ENCODE measurements around the gene GJA1. TPM values are rescaled to one million over a fixed set of nuclear protein-coding genes. Genes with fewer than 3 reads are reported as not detected.
A peak's percentile ranks its signal among the peaks of the same experiment; 100 is the strongest.

GJA1 gene
- total and polyA plus RNA-seq, 2 donors from 2014 or later, result 14.2 to 47.8 TPM

GRCh38 chr6:121437851-121438651 lies 2.6 kb downstream of the GJA1 start:
- no peaks in the 10 kb centered on the region for H3K36me3 ChIP-seq (ENCODE audit: control insufficient read depth in 2 of 3, insufficient read depth in 3 of 3, low read length in 3 of 3)
- peak overlapping the region; percentile 20 to 87 (median 73) for H3K9ac ChIP-seq (ENCODE audit: low read length in 3 of 3)
- DNase-seq (peak in 4 of 5 donors; percentile 31 to 79 (median 62)), FAIRE-seq (no peak)
- H3K4me3 ChIP-seq (ENCODE audit: low read length in 3 of 3), result peak overlapping the region; percentile 56 to 84 (median 69)
- H3K27ac ChIP-seq (ENCODE audit: low read depth in 2 of 2, low read length in 2 of 2), result peak overlapping the region; percentile 73 to 74
- H3K9me3 ChIP-seq (ENCODE audit: control insufficient read depth in 2 of 3, insufficient read depth in 1 of 3, low read length in 3 of 3), result no peaks in the 10 kb centered on the region
- no peak for TF ChIP-seq CTCF (IDR thresholded peaks at IDR 0.05; ENCODE audit: borderline replicate concordance, extremely low read depth, insufficient read depth)
- intact Hi-C loops (cut with DNase I), result no loop called here
- H3K27me3 ChIP-seq (ENCODE audit: control insufficient read depth, insufficient read depth, low read length), result no peaks in the 10 kb centered on the region
- H3K4me1 ChIP-seq (ENCODE audit: control insufficient read depth in 2 of 3, insufficient read depth in 2 of 3, low read depth in 1 of 3, low read length in 3 of 3), result no peaks in the 10 kb centered on the region

- no peak for DNase-seq
- H3K4me3 ChIP-seq (ENCODE audit: low read length in 3 of 3), result no peak overlapping the region
- H3K36me3 ChIP-seq (ENCODE audit: control insufficient read depth in 2 of 3, insufficient read depth in 3 of 3, low read length in 3 of 3), result no peaks in the 10 kb centered on the region
- H3K9ac ChIP-seq (ENCODE audit: low read length in 3 of 3), result no peak overlapping the region
- TF ChIP-seq CTCF (IDR thresholded peaks at IDR 0.05; ENCODE audit: borderline replicate concordance, extremely low read depth, insufficient read depth), result no peak
- FAIRE-seq, result no peak
- no peaks in the 10 kb centered on the region for H3K4me1 ChIP-seq (ENCODE audit: control insufficient read depth in 2 of 3, insufficient read depth in 2 of 3, low read depth in 1 of 3, low read length in 3 of 3)
- intact Hi-C loops (cut with DNase I), result no loop called here
- H3K27ac ChIP-seq (ENCODE audit: low read depth in 2 of 2, low read length in 2 of 2), result no peak overlapping the region
- no peaks in the 10 kb centered on the region for H3K9me3 ChIP-seq (ENCODE audit: control insufficient read depth in 2 of 3, insufficient read depth in 1 of 3, low read length in 3 of 3)
- H3K27me3 ChIP-seq (ENCODE audit: control insufficient read depth, insufficient read depth, low read length), result no peaks in the 10 kb centered on the region
These were observed 3.4 kb downstream of the GJA1 start for GRCh38 chr6:121438869-121439268.

GRCh38 chr6:121439475-121439874 lies 4.0 kb downstream of the GJA1 start:
- Histone ChIP-seq H3K9ac (ENCODE audit: low read length in 3 of 3) (no peak overlapping the region), H3K4me1 (ENCODE audit: control insufficient read depth in 2 of 3, insufficient read depth in 2 of 3, low read depth in 1 of 3, low read length in 3 of 3) (no peaks in the 10 kb centered on the region), H3K36me3 (ENCODE audit: control insufficient read depth in 2 of 3, insufficient read depth in 3 of 3, low read length in 3 of 3) (no peaks in the 10 kb centered on the region)

More at GRCh38 chr6:121439475-121439874, 4.0 kb downstream of the GJA1 start:
- TF ChIP-seq CTCF (IDR thresholded peaks at IDR 0.05; ENCODE audit: borderline replicate concordance, extremely low read depth, insufficient read depth), result no peak
- H3K27ac ChIP-seq (ENCODE audit: low read depth in 2 of 2, low read length in 2 of 2), result no peak overlapping the region
- H3K4me3 ChIP-seq (ENCODE audit: low read length in 3 of 3), result no peak overlapping the region
- DNase-seq (no peak), FAIRE-seq (no peak)
- H3K27me3 ChIP-seq (ENCODE audit: control insufficient read depth, insufficient read depth, low read length), result no peaks in the 10 kb centered on the region
- no peaks in the 10 kb centered on the region for H3K9me3 ChIP-seq (ENCODE audit: control insufficient read depth in 2 of 3, insufficient read depth in 1 of 3, low read length in 3 of 3)
- intact Hi-C loops (cut with DNase I), result no loop called here
